Ascending aorta (tissue), 2 donors: Measurements from ENCODE around the gene PDGFA. TPM values are rescaled to one million over a fixed set of nuclear protein-coding genes. Genes with fewer than 3 reads are reported as not detected.

Source experiments
- DNase-seq, 2 donors: peaks; one replicate each; pipeline ENCODE4 v3.0.0-alpha.2; 2019; ENCODE audit warnings: low spot score in 2 of 2
- H3K27ac ChIP-seq, 2 donors: fragments of 200-600 bp; sonication (generic); one replicate each; pipeline ENCODE4 v1.5.1; 2016 to 2017; ENCODE audit warnings: mild to moderate bottlenecking in 1 of 2
- H3K27me3 ChIP-seq: fragments of 200-600 bp; sonication (generic); one replicate; pipeline ENCODE4 v1.5.1; 2017
- H3K36me3 ChIP-seq, 2 donors: fragments of 200-600 bp; sonication (generic); one replicate each; pipeline ENCODE4 v1.5.1; 2016
- H3K4me1 ChIP-seq, 2 donors: fragments of 200-600 bp; sonication (generic); one replicate each; pipeline ENCODE4 v1.5.1; 2016 to 2017; ENCODE audit warnings: mild to moderate bottlenecking in 1 of 2
- H3K4me3 ChIP-seq, 2 donors: fragments of 200-600 bp; sonication (generic); one replicate each; pipeline ENCODE4 v1.5.1; 2016 to 2017; ENCODE audit warnings: mild to moderate bottlenecking in 1 of 2
- H3K9me3 ChIP-seq, 2 donors: fragments of 200-600 bp; sonication (generic); one replicate each; pipeline ENCODE4 v1.5.1; 2016
- CTCF ChIP-seq, 3 experiments: fragments of 200-600 bp in 2 of 3; fragments of 450-650 bp in 1 of 3; sonication (generic) in 2 of 3; IDR thresholded peaks; one replicate each; pipeline ENCODE4 v1.5.1; 2016 to 2019; ENCODE audit warnings: antibody characterized with exemption in 3 of 3, mild to moderate bottlenecking in 1 of 3, moderate library complexity in 1 of 3
- intact Hi-C: fragments of 100-400 bp; cut with DNase I; formaldehyde crosslinking; loops from one replicate; pipeline ENCODE4 v1.15.1; 2023
- total RNA-seq: library from RNA; depleted of rRNA; stranded (reverse); fragments of >200 nt; gene quantifications from one replicate; pipeline ENCODE4 v1.1.0, GENCODE V29; 2016

Gene PDGFA
- total RNA-seq, 1 donor from 2014 or later: 349 TPM

- no peak overlapping the region for H3K4me3 ChIP-seq
- H3K27me3 ChIP-seq: no peaks in the 10 kb centered on the region
- intact Hi-C loops: no loop called here
- TF ChIP-seq CTCF (IDR thresholded peaks at IDR 0.05): no peak
- H3K36me3 ChIP-seq: no peaks in the 10 kb centered on the region
- no peaks in the 10 kb centered on the region for H3K9me3 ChIP-seq
- no peak for DNase-seq
- peaks cover 0 to 6% of the 10 kb centered on the region in 2 donors for H3K4me1 ChIP-seq
- no peak overlapping the region for H3K27ac ChIP-seq
These were observed 72.1 kb downstream of the PDGFA start for GRCh38 chr7:447523-447922.

Other genes starting within 250 kb of the PDGFA start
- not detected for gene FOXL3, start 229.7 kb downstream of the PDGFA start, total RNA-seq
- 20.5 TPM for gene DNAAF5, start 206.9 kb upstream of the PDGFA start, total RNA-seq
- gene PRKAR1B, start 207.4 kb upstream of the PDGFA start, total RNA-seq: 13.0 TPM